HL-60/S4 (cell line): ENCODE data around the gene CDH4.

Experiments
- in situ Hi-C: fragments of 300-500 bp; cut with MboI; formaldehyde crosslinking; loops from 2 replicates; pipeline ENCODE4 v1.14.3; 2022; ENCODE audit warnings: low sequenced_read_pairs

CDH4 gene

GRCh38 chr20:61636531-61637116 is 384.6 kb downstream of the CDH4 start:
- in situ Hi-C loops: no loop called here

GRCh38 chr20:61638802-61639585 is 386.9 kb downstream of the CDH4 start:
- in situ Hi-C loops: no loop called here

DNA sequence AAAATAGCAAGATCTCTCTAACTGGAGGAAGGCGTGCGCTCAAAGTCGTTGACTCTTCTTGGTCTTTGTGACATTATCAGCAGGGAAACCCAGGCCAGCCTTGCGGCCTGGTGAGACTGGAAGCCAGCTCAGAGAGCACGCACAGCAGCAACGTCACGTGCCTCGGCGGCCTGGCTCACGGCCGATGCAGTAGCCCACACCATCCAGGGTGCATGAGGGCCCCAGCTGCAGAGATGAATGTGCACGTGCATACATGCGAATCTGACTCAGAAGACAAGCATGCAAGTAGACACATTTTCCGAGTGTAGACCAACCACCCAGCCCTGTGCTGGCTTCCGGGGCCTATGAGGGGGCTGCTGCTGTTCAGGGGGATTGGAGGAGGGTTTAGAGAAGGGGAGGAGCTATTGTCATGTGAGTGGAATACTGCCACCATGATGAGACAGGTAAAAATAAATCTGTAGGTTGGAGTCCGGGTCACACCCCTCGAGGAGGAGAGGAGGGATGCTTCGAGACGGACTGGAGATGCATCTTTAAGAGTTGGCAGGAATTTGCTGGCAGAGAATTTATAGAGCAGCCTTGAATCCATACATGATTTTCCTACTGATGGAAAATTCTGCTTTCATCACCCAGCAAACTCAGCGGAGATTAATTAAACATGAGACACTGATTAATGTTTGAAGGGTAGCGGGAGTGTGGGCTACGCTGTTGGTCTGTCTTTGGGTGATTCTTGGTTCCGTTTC is 388.2 kb downstream of the CDH4 start:
- in situ Hi-C loops: no loop called here

- in situ Hi-C loops: no loop called here
These were observed 388.8 kb downstream of the CDH4 start for GRCh38 chr20:61640871-61641245.

DNA sequence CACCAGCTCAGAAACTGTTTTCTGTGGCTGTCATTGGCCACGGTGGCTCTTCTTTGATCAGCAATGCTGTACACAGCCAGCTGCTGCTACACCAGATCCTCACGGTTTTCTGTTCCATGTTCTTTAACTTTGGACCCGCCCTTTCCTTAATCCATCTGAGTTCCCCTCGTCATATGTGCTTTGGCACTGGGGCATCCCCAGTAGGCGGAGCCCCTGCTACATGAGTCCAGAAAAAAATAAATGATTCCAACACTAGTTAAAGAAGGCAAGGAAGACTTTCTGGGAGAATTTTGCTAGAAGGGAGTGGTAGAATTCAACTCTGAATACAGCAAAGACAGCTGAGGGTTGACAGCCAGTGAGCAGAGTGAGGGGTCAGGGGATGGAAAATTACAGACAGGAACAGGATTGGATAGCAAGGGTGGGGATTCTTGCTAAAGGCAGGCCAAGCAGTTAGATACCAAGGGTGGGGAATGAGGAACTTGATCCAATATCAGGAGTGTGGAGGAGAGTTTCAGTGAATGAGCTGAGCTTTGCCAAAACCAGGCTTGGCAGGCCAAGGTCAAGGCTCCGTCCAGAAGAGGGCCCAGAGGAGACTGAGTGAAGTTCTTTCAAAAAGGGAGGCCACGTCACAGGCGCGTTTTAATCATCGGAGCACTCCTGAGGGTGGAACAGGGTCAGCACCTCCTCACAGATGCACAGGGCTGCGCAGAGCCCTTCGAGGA is 391.8 kb downstream of the CDH4 start:
- in situ Hi-C loops: no loop called here

DNA sequence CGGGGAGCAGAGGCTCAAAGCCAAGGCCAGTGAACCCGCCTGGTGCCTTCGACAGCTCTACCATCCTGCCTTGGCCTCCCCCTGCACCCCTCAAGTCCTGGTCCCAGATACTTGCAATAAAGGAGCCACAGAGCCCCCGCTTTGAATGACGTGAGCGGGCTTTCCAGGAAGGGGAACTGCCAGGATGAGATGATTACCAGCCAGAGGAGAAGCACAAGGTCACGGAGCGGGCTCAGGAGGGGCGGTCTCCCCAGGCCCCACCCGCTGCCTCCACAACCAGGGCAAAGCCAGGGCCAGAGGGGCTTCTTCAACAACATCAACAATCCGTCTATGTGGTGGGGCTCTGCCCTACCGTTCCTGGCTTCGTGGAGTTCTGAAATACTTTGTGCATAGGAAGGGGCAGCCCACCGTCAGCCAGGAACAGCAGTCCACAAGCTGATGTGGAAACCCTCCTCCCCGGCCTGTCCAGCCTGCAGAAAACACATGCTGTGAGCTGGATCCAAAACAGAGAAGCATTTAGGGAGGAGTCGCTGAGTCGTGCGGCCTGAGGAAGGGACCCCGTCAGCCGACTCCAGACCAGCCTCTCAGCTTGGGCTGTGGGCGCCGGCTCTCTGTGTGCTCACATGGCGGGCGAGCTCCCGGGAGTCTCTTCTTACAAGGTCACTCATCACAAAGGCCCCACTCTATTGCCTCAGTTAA is 392.5 kb downstream of the CDH4 start:
- in situ Hi-C loops: no loop called here

GRCh38 chr20:61645732-61646131 is 393.7 kb downstream of the CDH4 start:
- in situ Hi-C loops: no loop called here

DNA sequence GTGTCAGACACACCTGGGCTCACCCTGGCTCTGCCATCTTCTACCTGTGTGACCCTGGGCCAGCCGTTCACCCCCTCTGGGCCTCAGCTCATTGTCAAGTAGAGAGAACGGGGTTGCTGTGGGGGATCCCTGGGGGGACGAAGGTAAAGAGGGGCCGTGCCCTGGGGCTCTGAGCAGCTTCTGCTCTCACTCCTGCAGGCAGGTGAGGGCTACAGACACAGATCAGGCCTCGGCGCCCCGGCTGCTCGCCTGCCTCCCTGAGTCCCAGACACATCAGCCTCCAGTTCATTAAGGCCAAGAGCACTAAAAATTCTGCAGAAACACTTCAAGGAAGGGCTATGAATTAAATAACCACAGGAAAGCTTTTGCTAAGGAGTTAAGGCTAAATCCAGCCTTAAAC is 394.4 kb downstream of the CDH4 start:
- in situ Hi-C loops: no loop called here

GRCh38 chr20:61646986-61647385 is 394.9 kb downstream of the CDH4 start:
- in situ Hi-C loops: no loop called here

GRCh38 chr20:61647702-61648101 is 395.6 kb downstream of the CDH4 start:
- in situ Hi-C loops: no loop called here

GRCh38 chr20:61649105-61649859 is 397.2 kb downstream of the CDH4 start:
- in situ Hi-C loops: no loop called here

- in situ Hi-C loops: no loop called here
These were observed 397.8 kb downstream of the CDH4 start for GRCh38 chr20:61649860-61650162.

DNA sequence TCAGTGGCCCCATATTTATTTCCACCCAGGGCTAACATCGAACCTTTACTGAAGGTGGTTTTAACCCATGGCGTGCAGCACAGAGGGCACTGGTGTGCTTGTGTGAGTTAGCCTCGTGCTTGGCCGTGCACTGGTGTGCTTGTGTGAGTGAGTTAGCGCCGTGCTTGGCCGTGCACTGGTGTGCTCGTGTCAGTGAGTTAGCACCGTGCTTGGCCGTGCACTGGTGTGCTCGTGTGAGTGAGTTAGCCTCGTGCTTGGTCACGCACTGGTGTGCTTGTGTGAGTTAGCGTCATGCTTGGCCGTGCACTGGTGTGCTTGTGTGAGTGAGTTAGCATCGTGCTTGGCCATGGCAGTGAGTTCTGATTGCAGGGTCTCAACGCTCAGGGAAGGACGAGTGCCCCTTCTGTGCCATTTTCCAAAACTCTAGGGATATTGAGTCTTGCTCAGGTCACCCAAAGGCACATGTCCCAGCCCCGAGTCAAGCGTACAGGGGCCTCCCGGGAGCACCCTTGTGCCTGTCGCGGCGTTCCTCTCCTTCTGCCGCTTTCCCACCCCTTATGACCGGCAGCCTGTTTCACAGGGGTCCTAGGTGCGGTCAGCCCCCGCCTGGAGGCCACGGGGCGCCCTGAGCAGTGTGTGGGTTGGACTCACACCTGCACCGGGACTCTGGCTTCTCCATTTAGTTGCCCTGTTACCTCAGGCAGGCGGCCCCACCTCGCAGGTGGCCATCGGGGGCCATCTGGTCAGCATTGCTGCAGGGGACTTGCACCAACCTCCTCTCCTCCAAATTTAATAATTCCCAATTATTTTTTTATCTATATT is 399.1 kb downstream of the CDH4 start:
- in situ Hi-C loops: no loop called here

- in situ Hi-C loops: no loop called here
These were observed 400.1 kb downstream of the CDH4 start for GRCh38 chr20:61652146-61652545.

DNA sequence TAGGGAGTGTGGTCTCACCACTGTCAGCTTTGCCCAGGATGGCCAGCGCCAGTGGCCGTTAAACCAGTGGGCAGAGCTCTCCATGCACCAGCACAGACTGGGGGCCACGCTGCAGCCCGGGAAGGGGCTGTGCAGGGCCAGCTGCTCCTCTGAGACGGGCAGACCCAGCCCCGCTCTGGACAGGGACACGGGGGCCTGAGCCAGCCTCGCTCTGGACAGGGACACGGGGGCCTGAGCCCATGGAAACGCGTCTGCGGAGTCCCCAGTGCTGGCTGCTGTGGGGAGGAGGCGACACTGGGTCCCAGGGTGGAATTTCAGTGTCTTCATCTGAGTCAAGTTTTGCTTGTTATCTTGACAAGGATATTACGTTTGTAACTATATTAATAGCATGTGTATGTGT is 402.7 kb downstream of the CDH4 start:
- in situ Hi-C loops: no loop called here

GRCh38 chr20:61655591-61655990 is 403.5 kb downstream of the CDH4 start:
- in situ Hi-C loops: no loop called here

DNA sequence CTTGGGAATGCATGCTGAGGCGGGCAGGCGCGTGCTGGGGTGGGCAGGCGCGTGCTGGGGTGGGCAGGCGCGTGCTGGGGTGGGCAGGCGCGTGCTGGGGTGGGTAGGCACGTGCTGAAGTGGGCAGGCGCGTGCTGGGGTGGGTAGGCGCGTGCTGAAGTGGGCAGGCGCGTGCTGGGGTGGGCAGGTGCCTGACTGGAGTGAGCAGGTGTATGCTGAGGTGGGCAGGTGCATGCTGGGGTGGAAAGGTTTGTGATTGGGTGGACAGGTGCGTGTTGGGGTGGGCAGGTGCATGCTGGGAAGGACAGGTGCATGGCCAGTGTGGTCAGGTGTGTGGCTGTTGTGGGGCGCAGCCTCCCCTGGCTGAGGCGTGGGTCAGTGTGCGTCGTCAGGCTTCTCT is 404.1 kb downstream of the CDH4 start:
- in situ Hi-C loops: no loop called here

- in situ Hi-C loops: no loop called here
These were observed 405.8 kb downstream of the CDH4 start for GRCh38 chr20:61657721-61658377.

DNA sequence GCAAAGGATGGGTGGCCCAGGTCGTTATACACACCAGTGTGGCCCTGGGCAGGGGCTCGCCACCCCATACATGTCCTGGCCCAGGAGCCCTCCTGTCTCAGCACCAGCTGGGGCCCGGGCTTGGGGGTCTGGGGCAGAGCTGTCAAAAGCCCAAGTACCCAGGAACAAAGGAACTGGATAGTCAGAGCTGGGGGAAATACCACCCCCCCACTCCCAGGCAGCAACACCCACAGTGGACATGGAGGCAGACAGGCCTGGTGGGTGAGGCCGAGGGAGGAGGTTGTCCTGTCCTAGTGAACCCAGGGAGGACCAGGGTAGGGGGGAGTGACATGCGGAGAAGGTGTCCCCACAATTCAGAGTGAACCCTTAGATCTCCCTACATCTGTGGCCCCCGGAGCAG is 406.5 kb downstream of the CDH4 start:
- in situ Hi-C loops: no loop called here
